CD4-positive, CD25-positive, alpha-beta regulatory T cell (primary cell): ENCODE measurements around the gene BARX2. TPM values are rescaled to one million over a fixed set of nuclear protein-coding genes. Genes with fewer than 3 reads are reported as not detected.

Source experiments
- ATAC-seq, 2 donors: fragments of 150-1000 bp; cut with Tn5 transposase; one replicate each; pipeline ENCODE4 v1.10.0; 2021; ENCODE audit warnings: low read depth in 2 of 2, moderate number of reproducible peaks in 2 of 2, moderate library complexity in 1 of 2
- DNase-seq, 3 donors: peaks; one replicate each; pipeline versions ENCODE4 v3.0.0 to v3.0.0-alpha.2; 2012 to 2022; ENCODE audit warnings: mixed read lengths in 1 of 3
- H3K27ac ChIP-seq: one replicate; pipeline ENCODE4 v1.7.0; 2013; ENCODE audit warnings: mild to moderate bottlenecking, low read length; ENCODE audit not compliant: insufficient read depth, poor library complexity, severe bottlenecking
- H3K27me3 ChIP-seq: one replicate; pipeline ENCODE4 v1.7.0; 2013; ENCODE audit warnings: low read length; ENCODE audit not compliant: control insufficient read depth, insufficient read depth
- H3K36me3 ChIP-seq: one replicate; pipeline ENCODE4 v1.7.0; 2013; ENCODE audit warnings: mild to moderate bottlenecking, low read length, moderate library complexity; ENCODE audit not compliant: control insufficient read depth, insufficient read depth
- H3K4me1 ChIP-seq: 2 replicates; pipeline ENCODE4 v1.7.0; 2013; ENCODE audit warnings: mild to moderate bottlenecking, low read length; ENCODE audit not compliant: insufficient read depth, control insufficient read depth, poor library complexity, severe bottlenecking
- H3K4me3 ChIP-seq: one replicate; pipeline ENCODE4 v1.7.0; 2013; ENCODE audit warnings: low read depth, mild to moderate bottlenecking, low read length, moderate library complexity
- H3K9me3 ChIP-seq, 2 experiments: 1 replicate in 1 of 2; 2 replicates in 1 of 2; pipeline ENCODE4 v1.7.0; 2013; ENCODE audit warnings: low read length in 2 of 2, mild to moderate bottlenecking in 1 of 2, moderate library complexity in 1 of 2; ENCODE audit not compliant: control insufficient read depth in 2 of 2
- H3K27ac Mint-ChIP-seq, 3 donors: one replicate each; pipeline ENCODE4 v1.8.0; 2020 to 2022; ENCODE audit warnings: mild to moderate bottlenecking in 3 of 3, mixed read lengths in 3 of 3, moderate library complexity in 2 of 3
- H3K27me3 Mint-ChIP-seq: one replicate; pipeline ENCODE4 v1.8.0; 2022; ENCODE audit warnings: mild to moderate bottlenecking, mixed read lengths
- H3K36me3 Mint-ChIP-seq: one replicate; pipeline ENCODE4 v1.8.0; 2020; ENCODE audit warnings: mixed read lengths
- H3K4me1 Mint-ChIP-seq, 4 donors: one replicate each; pipeline ENCODE4 v1.8.0; 2020 to 2022; ENCODE audit warnings: mixed read lengths in 4 of 4, mild to moderate bottlenecking in 1 of 4
- H3K4me3 Mint-ChIP-seq, 4 donors: one replicate each; pipeline ENCODE4 v1.8.0; 2020 to 2022; ENCODE audit warnings: mild to moderate bottlenecking in 4 of 4, mixed read lengths in 4 of 4, moderate library complexity in 3 of 4
- H3K9me3 Mint-ChIP-seq, 7 donors: one replicate each; pipeline ENCODE4 v1.8.0; 2020 to 2022; ENCODE audit warnings: mixed read lengths in 7 of 7, mild to moderate bottlenecking in 3 of 7, moderate library complexity in 2 of 7
- polyA plus RNA-seq, 4 donors: library from polyadenylated mRNA; unstranded; fragments of 300-500 nt; fragmentation: Illumina TruSeq; gene quantifications; one replicate each; pipeline ENCODE4 v1.2.3, GENCODE V29; 2021
- total RNA-seq: library from RNA; stranded (reverse); gene quantifications from one replicate; pipeline ENCODE4 v1.2.3, GENCODE V29; 2022

The BARX2 gene
- total and polyA plus RNA-seq, 5 donors from 2014 or later: not detected

- Histone ChIP-seq H3K4me1 (no peaks in the 10 kb centered on the region), H3K36me3 (no peaks in the 10 kb centered on the region), H3K27me3 (no peaks in the 10 kb centered on the region), H3K4me3 (no peak overlapping the region), H3K9me3 (no peaks in the 10 kb centered on the region), H3K27ac (no peak overlapping the region)
- no peak overlapping the region for H3K27ac Mint-ChIP-seq
- H3K4me1 Mint-ChIP-seq: no peaks in the 10 kb centered on the region
- no peak overlapping the region for H3K4me3 Mint-ChIP-seq
- H3K9me3 Mint-ChIP-seq: peaks cover 0 to 3% (median 0%) of the 10 kb centered on the region in 7 donors
- ATAC-seq (no peak), DNase-seq (no peak)
- peaks cover 8% of the 10 kb centered on the region for H3K27me3 Mint-ChIP-seq
- no peaks in the 10 kb centered on the region for H3K36me3 Mint-ChIP-seq
Observed at GRCh38 chr11:129392995-129393394, 17.3 kb downstream of the BARX2 start.

DNA sequence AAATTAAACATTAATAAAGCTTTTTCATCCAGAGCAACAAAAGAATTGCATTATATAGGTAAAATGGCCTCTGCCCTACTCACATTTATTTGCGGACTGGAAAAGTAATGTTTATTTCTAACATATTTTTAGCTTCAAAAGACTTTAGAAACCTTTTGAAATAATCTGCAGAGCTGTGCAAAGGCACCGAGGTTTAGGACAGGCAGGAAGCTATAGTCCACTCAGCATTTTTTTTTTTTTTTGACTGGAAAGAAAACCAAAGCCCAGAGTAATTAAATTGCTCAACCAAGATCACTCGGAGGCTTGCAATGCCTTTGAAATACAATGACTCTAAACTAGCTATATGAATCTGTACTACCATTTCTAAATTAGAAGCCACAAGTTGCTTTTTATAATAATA, 19.1 kb downstream of the BARX2 start:
- Histone ChIP-seq H3K27me3 (no peaks in the 10 kb centered on the region), H3K9me3 (no peaks in the 10 kb centered on the region), H3K36me3 (no peaks in the 10 kb centered on the region), H3K4me3 (no peak overlapping the region), H3K4me1 (no peaks in the 10 kb centered on the region), H3K27ac (no peak overlapping the region)
- DNase-seq: no peak
- Mint-ChIP-seq H3K27ac (no peak overlapping the region), H3K27me3 (peaks cover 8% of the 10 kb centered on the region), H3K4me1 (no peaks in the 10 kb centered on the region), H3K4me3 (no peak overlapping the region), H3K9me3 (peaks cover 0 to 8% (median 0%) of the 10 kb centered on the region in 7 donors), H3K36me3 (no peaks in the 10 kb centered on the region)
- no peak for ATAC-seq

GRCh38 chr11:129395432-129395831, 19.8 kb downstream of the BARX2 start:
- no peaks in the 10 kb centered on the region for H3K27me3 ChIP-seq
- H3K4me1 Mint-ChIP-seq: no peaks in the 10 kb centered on the region

DNA sequence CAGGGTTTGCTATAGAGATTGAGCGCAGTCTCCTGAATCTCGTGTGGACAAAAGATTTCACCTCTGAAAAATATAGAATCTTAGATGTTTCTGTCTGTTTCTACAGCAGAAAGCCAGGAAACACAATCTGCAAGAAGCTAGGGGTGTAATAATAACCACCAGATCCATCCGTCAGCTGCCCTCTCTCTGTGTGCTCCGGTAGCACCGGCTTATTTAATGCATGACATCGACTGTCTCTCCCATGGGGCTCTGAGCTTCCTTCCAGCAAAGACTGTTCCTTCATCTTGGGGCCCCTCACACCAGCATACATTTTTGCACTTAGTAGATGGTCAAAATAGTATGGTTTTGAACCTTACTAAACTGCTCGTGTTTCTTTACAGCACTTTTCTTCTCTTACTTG, 20.2 kb downstream of the BARX2 start:
- no peak overlapping the region for H3K4me3 Mint-ChIP-seq
- H3K9me3 Mint-ChIP-seq: peaks cover 0 to 8% (median 0%) of the 10 kb centered on the region in 7 donors
- DNase-seq (no peak), ATAC-seq (no peak)
- Histone ChIP-seq H3K36me3 (no peaks in the 10 kb centered on the region), H3K27me3 (no peaks in the 10 kb centered on the region), H3K4me1 (no peaks in the 10 kb centered on the region), H3K4me3 (no peak overlapping the region), H3K27ac (no peak overlapping the region), H3K9me3 (no peaks in the 10 kb centered on the region)
- H3K36me3 Mint-ChIP-seq: no peaks in the 10 kb centered on the region
- no peak overlapping the region for H3K27ac Mint-ChIP-seq
- peaks cover 8% of the 10 kb centered on the region for H3K27me3 Mint-ChIP-seq
- H3K4me1 Mint-ChIP-seq: no peaks in the 10 kb centered on the region

More at GRCh38 chr11:129395432-129395831, 19.8 kb downstream of the BARX2 start:
- H3K36me3 ChIP-seq: no peaks in the 10 kb centered on the region
- H3K27ac ChIP-seq: no peak overlapping the region
- no peak overlapping the region for H3K4me3 ChIP-seq
- H3K9me3 ChIP-seq: no peaks in the 10 kb centered on the region
- Mint-ChIP-seq H3K36me3 (no peaks in the 10 kb centered on the region), H3K27me3 (peaks cover 8% of the 10 kb centered on the region), H3K9me3 (peaks cover 0 to 8% (median 0%) of the 10 kb centered on the region in 7 donors), H3K27ac (peak overlapping the region in 1 of 3 donors; percentile 40), H3K4me3 (no peak overlapping the region)
- no peak for ATAC-seq
- no peak for DNase-seq
- H3K4me1 ChIP-seq: no peaks in the 10 kb centered on the region

- Mint-ChIP-seq H3K27ac (no peak overlapping the region), H3K36me3 (no peaks in the 10 kb centered on the region), H3K4me1 (no peaks in the 10 kb centered on the region), H3K9me3 (peaks cover 0 to 8% (median 2%) of the 10 kb centered on the region in 7 donors), H3K4me3 (no peak overlapping the region), H3K27me3 (peaks cover 8% of the 10 kb centered on the region)
- H3K9me3 ChIP-seq: no peaks in the 10 kb centered on the region
- no peak overlapping the region for H3K4me3 ChIP-seq
- no peak for DNase-seq
- H3K27ac ChIP-seq: no peak overlapping the region
- H3K27me3 ChIP-seq: no peaks in the 10 kb centered on the region
- ATAC-seq: no peak
- no peaks in the 10 kb centered on the region for H3K36me3 ChIP-seq
- H3K4me1 ChIP-seq: no peaks in the 10 kb centered on the region
Observed at GRCh38 chr11:129396454-129396853, 20.8 kb downstream of the BARX2 start.

- Histone ChIP-seq H3K9me3 (no peaks in the 10 kb centered on the region), H3K27me3 (no peaks in the 10 kb centered on the region), H3K27ac (no peak overlapping the region), H3K36me3 (no peaks in the 10 kb centered on the region), H3K4me1 (no peaks in the 10 kb centered on the region), H3K4me3 (no peak overlapping the region)
- DNase-seq: no peak
- no peak for ATAC-seq
- Mint-ChIP-seq H3K36me3 (no peaks in the 10 kb centered on the region), H3K27me3 (no peaks in the 10 kb centered on the region), H3K9me3 (peaks cover 0 to 8% (median 2%) of the 10 kb centered on the region in 7 donors), H3K27ac (no peak overlapping the region), H3K4me1 (no peaks in the 10 kb centered on the region), H3K4me3 (no peak overlapping the region)
Observed at GRCh38 chr11:129402206-129403171, 26.8 kb downstream of the BARX2 start.

- Mint-ChIP-seq H3K27ac (no peak overlapping the region), H3K36me3 (no peaks in the 10 kb centered on the region), H3K4me3 (no peak overlapping the region), H3K9me3 (peaks cover 0 to 2% (median 0%) of the 10 kb centered on the region in 7 donors), H3K4me1 (no peaks in the 10 kb centered on the region), H3K27me3 (no peaks in the 10 kb centered on the region)
- Histone ChIP-seq H3K9me3 (no peaks in the 10 kb centered on the region), H3K4me3 (no peak overlapping the region), H3K27me3 (no peaks in the 10 kb centered on the region), H3K27ac (no peak overlapping the region), H3K36me3 (no peaks in the 10 kb centered on the region), H3K4me1 (no peaks in the 10 kb centered on the region)
- DNase-seq (no peak), ATAC-seq (no peak)
Observed at GRCh38 chr11:129404731-129405130, 29.1 kb downstream of the BARX2 start.
